ENCODE measurements around the gene TXNL4B. TPM values are rescaled to one million over a fixed set of nuclear protein-coding genes. Genes with fewer than 3 reads are reported as not detected.

TXNL4B gene
- 10 to 100 TPM; 18.0 to 25.5 TPM for total RNA-seq

DNA sequence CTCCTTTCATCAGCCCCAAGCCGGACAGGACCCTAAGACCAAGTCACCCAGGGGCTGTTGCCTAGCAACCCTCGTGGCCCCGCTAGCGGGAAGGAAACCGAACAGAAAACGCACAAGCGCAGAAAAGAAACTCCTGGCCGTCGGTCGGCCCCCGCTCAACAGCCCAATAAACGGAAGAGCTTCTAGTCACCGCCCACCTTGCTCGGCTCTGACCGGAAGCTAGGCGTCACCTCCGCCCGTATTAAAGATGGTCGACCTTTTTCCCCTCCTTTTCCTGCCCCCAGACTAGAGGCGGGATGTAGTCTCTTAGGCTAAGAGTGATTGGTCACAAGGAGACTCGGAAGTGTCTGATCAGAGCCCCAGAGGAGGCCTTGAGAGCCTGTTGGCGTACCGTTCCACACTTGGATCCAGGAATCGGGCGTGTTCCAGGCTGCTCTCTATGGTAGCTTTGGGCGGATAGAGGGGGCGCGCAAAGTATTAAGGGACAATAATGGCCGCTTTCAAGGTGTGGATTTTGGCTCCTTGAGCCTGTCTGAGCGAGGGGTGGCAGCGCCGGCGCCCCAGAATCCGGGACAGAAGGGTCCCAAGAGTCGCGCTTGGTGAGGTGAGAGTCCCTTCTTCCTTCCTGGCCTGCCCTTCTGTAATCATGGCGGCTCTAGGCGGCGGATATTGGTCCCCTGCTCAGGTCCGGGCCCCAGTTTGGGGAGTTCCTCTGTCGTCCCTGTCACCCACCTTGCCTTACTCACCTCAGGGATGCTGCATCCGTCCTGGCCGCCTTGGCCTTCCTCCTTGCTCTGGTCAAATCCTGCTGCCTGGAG is at the start of gene TXNL4B, which contains the start of gene DHX38:
Gene TXNL4B (minus strand): TSS at position 173 of the 818 bp plus-strand sequence. CDS start 2,871 bp downstream, outside the sequence.
Gene DHX38 (plus strand): TSS at position 400 of the 818 bp plus-strand sequence. CDS start 2,311 bp downstream, outside the sequence.
- peak within 1 kb of the TSS; percentile 98 to 99 for H3K27ac Mint-ChIP-seq
- peaks cover 35 to 42% of the 10 kb centered on the region in 2 donors for H3K36me3 Mint-ChIP-seq
- H3K9me3 Mint-ChIP-seq = no peaks in the 10 kb centered on the region
- DNase-seq (ENCODE audit: low spot score in 2 of 2) (peak; percentile 85 to 93), ATAC-seq (peak; percentile 96 to 97)

DNA sequence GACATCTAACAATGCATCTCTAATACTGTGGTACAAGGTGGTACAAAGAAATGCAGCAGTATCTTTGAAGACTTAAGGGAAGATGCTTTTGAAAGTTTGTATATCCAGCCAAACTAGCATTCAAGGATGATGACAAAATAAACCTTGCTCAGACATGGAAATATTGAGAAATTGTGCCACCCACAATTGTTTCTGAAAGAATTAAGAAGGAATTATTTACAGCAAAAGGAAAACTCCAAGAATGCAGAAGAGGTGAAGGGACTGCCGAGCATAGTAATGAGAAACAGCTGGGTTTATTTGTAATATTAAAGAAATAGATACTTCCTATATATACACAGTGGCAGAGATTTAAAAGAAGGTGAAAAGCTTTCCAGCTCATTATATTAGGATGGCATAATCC is 49.1 kb upstream of the TXNL4B start:
- DNase-seq (ENCODE audit: low spot score in 2 of 2) = no peak
- H3K36me3 Mint-ChIP-seq = no peaks in the 10 kb centered on the region
- no peaks in the 10 kb centered on the region for H3K9me3 Mint-ChIP-seq
- no peak for ATAC-seq
- no peak overlapping the region for H3K27ac Mint-ChIP-seq

DNA sequence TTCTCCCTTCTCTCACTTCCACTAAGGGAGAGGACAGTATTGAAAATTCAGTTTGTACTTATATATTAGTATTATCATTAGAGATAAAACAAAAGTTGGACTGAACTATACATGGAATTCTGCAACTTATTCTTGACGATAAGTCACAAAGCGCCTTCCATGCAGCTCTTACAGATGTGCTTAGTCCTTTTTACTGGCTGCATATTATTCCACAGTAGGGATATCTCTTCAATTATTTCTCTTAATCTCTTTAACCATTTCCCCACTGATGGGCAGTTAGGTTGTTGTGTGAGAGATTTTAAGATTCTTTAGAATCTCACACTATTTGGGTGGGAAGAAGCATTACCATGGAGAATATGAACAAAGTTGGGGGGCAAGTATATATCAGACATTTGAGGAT is 46.5 kb upstream of the TXNL4B start:
- ATAC-seq = no peak
- no peak overlapping the region for H3K27ac Mint-ChIP-seq
- H3K36me3 Mint-ChIP-seq = no peaks in the 10 kb centered on the region

DNA sequence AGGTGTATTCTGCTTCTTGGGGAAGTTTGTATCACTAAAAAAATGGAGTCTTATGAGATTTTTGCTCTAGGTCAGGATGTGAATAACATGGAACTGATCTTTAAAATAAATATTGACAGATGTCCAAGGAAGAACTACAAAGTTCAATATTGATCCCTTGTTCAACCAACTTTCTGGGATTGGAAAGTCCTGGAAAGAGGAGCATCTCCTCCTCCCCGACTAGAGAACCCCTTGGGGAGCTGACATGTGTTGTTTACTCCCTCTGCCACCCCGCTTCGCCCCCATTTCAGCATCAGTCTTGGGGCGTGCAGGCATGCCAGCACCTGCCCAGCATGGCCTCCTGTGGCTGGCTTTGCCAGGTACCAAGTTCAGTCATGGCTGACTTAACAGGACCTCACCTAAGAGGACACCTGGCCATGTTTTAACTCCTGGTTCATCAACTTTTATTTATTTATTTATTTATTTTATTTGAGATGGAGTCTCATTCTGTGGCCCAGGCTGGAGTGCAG is 44.7 kb upstream of the TXNL4B start:
- no peak for DNase-seq (ENCODE audit: low spot score in 2 of 2)
- no peaks in the 10 kb centered on the region for H3K9me3 Mint-ChIP-seq
- H3K27ac Mint-ChIP-seq = no peak overlapping the region
- no peak for ATAC-seq
- H3K36me3 Mint-ChIP-seq = no peaks in the 10 kb centered on the region

More for the DNA sequence above, 46.5 kb upstream of the TXNL4B start:
- DNase-seq (ENCODE audit: low spot score in 2 of 2) = no peak
- no peaks in the 10 kb centered on the region for H3K9me3 Mint-ChIP-seq

DNA sequence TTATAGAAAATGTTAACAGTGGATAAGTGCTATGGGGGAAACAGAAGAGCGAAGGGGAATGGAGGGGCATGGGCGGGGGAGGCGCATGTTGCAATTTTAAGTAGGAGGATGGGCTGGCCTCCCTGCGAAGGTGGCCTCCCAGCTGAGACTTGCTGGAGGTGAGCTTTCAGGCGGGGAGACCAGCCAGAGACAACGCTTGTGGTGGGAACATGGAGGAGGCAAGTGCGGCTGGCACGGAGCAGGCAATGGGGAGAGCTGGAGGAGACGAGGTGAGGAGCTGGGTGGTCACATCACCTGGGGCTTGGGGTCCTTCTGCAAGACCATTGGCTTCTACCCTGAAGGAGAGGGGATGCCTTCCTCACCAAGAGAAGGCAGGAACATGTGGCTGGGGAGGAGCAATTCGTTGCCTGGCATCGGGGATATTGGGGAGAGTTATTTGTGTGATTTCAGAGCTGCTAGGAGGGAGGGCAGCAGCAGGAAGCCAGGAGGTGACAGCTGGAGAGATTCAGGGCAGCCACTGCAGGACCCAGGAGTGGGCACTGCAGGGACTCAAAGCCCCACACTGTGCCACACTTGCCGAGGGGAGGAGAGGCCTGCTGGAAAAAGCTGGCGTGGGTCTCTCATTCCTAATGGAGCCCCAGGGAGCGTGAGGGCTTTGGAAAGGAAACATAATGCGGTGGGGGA is 44.1 kb upstream of the TXNL4B start:
- H3K27ac Mint-ChIP-seq = peak overlapping the region in 1 of 2 donors; percentile 33
- no peaks in the 10 kb centered on the region for H3K36me3 Mint-ChIP-seq
- H3K9me3 Mint-ChIP-seq = no peaks in the 10 kb centered on the region
- ATAC-seq (no peak), DNase-seq (ENCODE audit: low spot score in 2 of 2) (no peak)

DNA sequence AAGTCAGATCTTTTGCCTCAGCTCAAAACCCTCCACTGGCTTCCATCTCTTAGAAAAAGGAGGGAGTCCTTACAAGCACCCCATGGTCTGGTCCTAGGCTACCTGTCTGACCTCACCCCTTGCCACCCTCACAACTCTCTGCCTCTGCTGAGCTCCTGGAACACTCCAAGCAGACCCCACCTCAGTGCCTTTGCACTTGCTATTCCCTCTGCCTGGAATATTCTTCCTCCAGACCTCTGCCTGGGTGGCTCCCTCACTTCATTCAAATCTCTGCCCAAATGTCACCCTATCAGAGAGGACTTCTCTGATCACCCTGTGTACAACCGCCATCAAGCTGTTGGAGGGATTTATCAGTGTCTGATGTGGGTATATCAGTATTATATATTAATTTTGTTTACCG is 41.1 kb upstream of the TXNL4B start:
- ATAC-seq (no peak), DNase-seq (ENCODE audit: low spot score in 2 of 2) (no peak)
- Mint-ChIP-seq H3K36me3 (no peaks in the 10 kb centered on the region), H3K27ac (peak overlapping the region in 1 of 2 donors; percentile 5), H3K9me3 (no peaks in the 10 kb centered on the region)

DNA sequence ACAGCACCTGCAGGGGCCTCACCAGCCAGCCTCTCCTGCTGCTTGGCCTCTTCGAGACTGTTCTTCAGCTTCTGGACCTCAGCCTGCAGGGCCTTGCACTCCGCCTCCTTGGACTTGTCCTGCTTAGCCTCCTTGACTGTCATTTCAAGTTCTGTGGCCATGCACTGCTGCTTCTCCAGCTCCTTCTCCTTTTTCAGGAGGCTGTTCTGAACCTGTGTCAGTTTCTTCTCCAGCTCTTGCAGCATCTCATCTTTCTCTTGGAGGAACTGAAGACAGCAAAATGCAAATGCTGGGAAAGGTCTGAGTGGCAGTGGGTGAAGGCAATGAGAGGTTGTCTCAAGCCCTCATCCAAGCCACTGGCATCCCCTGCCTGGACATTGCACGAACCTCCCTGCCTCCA is 39.3 kb upstream of the TXNL4B start:
- Mint-ChIP-seq H3K9me3 (no peaks in the 10 kb centered on the region), H3K36me3 (no peaks in the 10 kb centered on the region), H3K27ac (no peak overlapping the region)
- no peak for DNase-seq (ENCODE audit: low spot score in 2 of 2)
- ATAC-seq = no peak

DNA sequence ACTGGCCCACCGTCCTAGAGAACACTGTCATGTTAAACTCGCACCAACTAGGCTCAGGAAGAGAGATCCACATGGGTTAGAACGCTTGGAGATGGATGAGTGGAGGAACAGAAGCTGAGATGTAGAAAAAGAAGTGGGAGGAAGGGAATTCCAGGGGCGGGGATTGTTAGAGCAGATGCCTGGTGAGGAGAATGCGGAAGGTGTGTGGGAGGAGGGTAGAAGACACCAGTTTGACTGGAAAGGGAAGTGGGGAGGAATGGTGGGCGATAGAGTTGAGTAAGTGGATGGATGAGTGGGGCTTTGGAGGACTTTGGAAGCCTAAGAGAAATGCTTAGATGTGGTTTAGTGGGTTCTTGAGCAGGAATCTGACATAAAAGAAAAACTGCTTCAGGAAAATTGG is 37.6 kb upstream of the TXNL4B start:
- ATAC-seq = no peak
- Mint-ChIP-seq H3K27ac (no peak overlapping the region), H3K9me3 (no peaks in the 10 kb centered on the region), H3K36me3 (no peaks in the 10 kb centered on the region)
- no peak for DNase-seq (ENCODE audit: low spot score in 2 of 2)

DNA sequence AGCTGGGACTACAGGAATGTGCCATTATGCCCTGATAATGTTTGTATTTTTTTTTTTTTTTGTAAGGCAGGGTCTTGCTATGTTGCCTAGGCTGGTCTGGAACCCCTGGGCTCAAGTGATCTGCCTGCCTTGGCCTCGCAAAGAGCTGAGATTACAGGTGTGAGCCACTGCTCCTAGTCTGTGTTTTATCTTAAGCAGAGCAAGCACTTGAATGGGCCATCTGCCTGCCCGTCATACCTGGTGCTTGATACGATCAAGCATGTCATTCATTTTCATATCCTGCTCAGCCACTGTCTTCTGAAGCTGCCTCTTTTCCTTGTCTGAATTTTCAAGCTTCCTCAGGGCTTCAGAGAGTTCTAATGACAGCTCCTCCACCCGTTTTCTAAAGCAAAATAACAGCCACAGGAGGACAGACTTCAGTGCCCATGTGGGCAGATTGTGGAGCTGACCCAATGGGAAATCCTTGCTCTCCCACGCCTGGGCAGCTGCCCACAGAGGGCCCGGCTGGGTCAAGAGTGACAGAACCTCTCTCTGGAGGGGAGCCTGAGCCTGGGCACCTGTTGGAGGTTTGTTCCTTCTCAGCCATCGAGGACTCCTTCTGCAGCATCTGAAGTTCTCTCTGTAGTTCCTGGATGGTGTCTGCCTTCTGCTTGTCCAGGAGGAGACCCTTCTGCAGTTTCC is 36.7 kb upstream of the TXNL4B start:
- DNase-seq (ENCODE audit: low spot score in 2 of 2) (no peak), ATAC-seq (no peak)
- no peaks in the 10 kb centered on the region for H3K36me3 Mint-ChIP-seq
- no peak overlapping the region for H3K27ac Mint-ChIP-seq
- no peaks in the 10 kb centered on the region for H3K9me3 Mint-ChIP-seq

DNA sequence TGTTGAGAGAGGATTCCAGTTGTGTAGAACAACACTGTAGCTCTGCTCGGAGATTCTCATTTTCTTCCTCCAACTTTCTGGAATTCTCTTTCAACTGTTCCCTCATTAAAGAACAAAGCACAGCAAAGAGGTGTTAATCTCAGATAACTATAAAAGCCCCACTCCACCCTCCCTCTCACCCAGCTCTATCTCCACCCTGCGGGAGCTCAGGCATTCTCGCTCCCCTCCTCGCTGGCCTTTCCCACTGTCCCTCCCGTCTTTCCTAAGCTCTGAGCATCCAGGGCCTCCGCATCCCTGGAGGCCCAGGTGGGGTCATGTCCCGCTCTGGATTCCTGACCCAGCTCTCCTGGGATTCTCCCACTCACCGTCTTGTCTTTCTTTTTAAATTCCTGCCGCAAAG is 35.3 kb upstream of the TXNL4B start:
- Mint-ChIP-seq H3K36me3 (no peaks in the 10 kb centered on the region), H3K27ac (no peak overlapping the region), H3K9me3 (no peaks in the 10 kb centered on the region)
- ATAC-seq (no peak), DNase-seq (ENCODE audit: low spot score in 2 of 2) (no peak)

DNA sequence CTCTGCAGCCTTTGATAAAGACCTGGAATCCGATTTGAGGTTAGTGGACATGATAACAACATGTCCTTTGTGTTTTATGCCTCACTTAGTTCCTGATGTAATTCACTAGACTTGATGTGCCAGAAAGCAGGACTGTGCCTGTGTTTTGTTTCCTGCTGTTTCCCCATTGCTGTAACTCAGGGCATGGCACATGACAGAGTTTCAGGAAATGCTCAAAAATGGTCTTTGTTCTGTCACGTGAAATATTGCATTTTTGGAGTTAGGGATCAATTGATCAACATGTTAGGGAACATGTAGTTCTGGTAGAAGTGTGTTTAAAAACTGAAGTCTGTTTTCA is 33.0 kb upstream of the TXNL4B start:
- no peak for DNase-seq (ENCODE audit: low spot score in 2 of 2)
- no peak for ATAC-seq
- Mint-ChIP-seq H3K36me3 (no peaks in the 10 kb centered on the region), H3K27ac (no peak overlapping the region), H3K9me3 (no peaks in the 10 kb centered on the region)

DNA sequence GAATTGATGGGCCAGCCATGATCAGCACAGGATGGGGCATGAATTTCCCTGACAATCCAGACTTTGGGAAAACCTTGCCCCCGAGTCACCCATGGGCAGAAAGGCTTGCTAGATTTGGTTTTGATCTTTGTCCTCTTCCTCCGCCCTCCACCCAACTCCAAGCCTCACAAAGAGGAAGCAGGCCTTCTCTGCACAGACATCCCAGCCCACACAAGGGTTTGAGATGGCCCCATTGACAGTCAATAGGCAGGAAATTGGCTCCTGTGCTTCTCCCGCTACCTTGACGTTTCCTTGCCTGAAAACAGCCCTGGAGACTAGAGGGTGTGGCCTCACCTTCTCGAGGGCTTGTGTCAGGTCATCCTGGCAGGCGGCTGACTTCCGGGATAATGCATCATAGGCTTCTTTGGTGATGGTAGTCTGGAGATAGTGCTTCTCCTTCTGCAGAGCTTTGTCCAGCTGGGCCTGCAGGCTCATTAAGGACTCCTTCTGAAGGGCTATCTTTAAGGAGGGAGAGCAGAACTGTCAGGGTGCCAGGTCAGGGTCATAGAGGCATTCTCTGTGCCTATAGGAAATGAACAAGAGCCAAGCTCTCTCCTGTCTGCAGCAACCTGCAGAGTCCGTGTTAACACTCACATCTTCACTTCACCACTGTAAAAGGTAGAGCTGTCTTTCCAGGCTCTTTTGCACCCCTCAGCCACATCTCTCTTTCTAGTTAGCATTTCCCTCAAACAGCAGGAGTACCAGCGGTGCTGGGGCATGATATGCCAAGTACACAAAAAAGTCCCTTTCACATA is 32.4 kb upstream of the TXNL4B start:
- no peak overlapping the region for H3K27ac Mint-ChIP-seq
- no peak for DNase-seq (ENCODE audit: low spot score in 2 of 2)
- H3K9me3 Mint-ChIP-seq = no peaks in the 10 kb centered on the region
- no peak for ATAC-seq
- no peaks in the 10 kb centered on the region for H3K36me3 Mint-ChIP-seq

DNA sequence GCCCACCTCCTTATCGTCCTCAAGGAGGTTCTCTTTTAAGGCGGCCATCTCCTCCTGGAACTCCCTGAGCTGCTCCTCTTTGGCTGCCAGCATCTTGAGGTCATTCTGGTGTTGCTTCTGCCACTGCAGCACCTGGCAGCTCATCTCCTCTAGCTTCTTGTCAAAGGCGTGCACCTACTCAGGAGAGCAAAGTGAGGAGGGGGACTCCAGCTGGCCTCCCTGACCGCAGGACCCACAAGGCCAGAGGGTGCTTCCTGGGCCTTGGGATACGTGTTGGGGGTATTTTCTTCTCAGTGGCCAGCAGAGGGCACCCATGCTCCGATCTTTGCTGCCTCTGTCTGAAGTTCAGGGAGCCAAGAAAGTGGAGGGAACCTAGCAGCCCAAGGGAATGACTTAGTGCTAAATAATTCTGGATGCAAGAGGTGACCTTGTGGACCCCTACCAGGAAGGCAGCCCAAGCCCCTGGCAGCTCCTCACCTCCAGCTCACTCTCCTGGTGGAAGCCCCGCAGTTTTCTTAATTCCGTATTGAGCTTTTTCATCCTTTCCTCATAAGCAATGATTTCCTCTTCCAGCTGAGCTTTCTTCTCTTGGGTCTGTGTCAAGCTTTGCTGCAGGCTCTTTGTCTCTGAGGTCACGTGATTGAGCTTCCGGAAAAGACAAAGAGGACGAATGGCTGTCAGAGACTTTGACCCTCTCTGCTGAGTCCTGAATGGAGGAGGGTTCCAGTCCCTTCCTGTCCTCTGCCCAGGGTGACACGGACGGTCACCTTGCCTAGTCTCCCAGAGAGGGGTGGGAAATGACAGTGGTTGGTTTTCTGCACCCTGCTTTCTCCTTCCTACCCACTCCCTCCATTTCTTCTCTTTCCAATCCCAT is 31.6 kb upstream of the TXNL4B start:
- ATAC-seq (peak; percentile 76 to 77), DNase-seq (ENCODE audit: low spot score in 2 of 2) (peak; percentile 67 to 75)
- Mint-ChIP-seq H3K9me3 (no peaks in the 10 kb centered on the region), H3K36me3 (no peaks in the 10 kb centered on the region), H3K27ac (peak overlapping the region in 1 of 2 donors; percentile 57)

DNA sequence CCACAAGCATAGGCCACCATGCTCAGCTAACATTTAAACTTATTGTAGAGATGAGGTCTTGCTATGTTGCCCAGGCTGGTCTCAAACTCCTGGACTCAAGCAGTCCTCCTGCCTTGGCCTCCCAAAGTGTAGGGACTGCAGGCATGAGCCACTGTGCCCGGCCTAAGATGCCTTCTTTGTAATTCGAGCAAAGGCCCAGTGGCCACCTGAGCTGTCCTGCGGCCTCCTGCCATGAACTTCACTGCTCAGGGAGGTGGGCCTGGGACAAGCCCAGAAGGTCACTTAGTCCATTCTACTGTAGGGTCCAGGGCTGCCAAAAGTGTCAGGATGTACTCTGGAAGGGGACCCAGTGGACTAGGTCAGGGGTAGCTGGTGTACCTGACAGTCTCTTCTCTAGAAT is 30.7 kb upstream of the TXNL4B start:
- H3K9me3 Mint-ChIP-seq = no peaks in the 10 kb centered on the region
- DNase-seq (ENCODE audit: low spot score in 2 of 2) = no peak
- no peaks in the 10 kb centered on the region for H3K36me3 Mint-ChIP-seq
- peak in 1 of 2 donors; percentile 19 for ATAC-seq
- H3K27ac Mint-ChIP-seq = peak overlapping the region in 1 of 2 donors; percentile 57

DNA sequence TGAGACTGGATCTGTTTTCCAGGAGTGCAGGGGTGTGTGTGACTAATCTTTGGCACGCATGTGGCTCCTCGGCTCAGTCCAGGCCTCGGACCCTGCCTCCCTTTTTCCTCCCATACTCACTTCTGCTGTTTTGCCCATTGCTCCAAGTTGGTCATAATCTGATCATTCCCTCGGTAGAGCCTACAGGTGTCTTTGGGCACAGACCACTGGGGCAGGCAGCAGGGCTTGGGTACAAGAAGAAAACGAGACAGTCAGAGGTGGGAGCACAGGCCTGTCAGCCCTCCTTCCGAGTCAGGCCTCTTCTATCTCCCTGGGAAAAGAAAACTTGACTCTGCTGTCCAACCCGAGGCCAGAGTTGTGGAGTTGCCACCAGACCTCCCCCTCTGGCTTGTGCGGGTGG is 30.0 kb upstream of the TXNL4B start:
- DNase-seq (ENCODE audit: low spot score in 2 of 2) (no peak), ATAC-seq (no peak)
- H3K9me3 Mint-ChIP-seq = no peaks in the 10 kb centered on the region

More for the DNA sequence above, 30.0 kb upstream of the TXNL4B start:
- peak overlapping the region in 1 of 2 donors; percentile 40 for H3K27ac Mint-ChIP-seq
- no peaks in the 10 kb centered on the region for H3K36me3 Mint-ChIP-seq
